ENCODE data around the gene HRH4.

- no peak for TF ChIP-seq POLR2A (IDR thresholded peaks at IDR 0.05)
- no peak for TF ChIP-seq CTCF (IDR thresholded peaks at IDR 0.05)
These were observed 43.0 kb upstream of the HRH4 start for GRCh38 chr18:24417480-24417879.
